MG63 (cell line): ENCODE data around the gene DHRSX. TPM values are rescaled to one million over a fixed set of nuclear protein-coding genes. Genes with fewer than 3 reads are reported as not detected.
"Not testable (repeated sequence)": the region's sequence is repeated elsewhere in the genome, so short reads cannot be mapped to it uniquely, and the experiment has no call there.

Experiments
- DNase-seq: peaks from one replicate; pipeline ENCODE4 v3.0.0-alpha.2; 2020
- H3K27me3 ChIP-seq: fragments of 250-450 bp; sonication (Bioruptor Pico); 2 replicates; pipeline ENCODE4 v1.5.1; 2020; ENCODE audit warnings: mild to moderate bottlenecking, moderate library complexity
- H3K36me3 ChIP-seq: fragments of 250-450 bp; sonication (Bioruptor Pico); 2 replicates; pipeline ENCODE4 v1.5.1; 2020; ENCODE audit warnings: mild to moderate bottlenecking, moderate library complexity
- H3K4me3 ChIP-seq: fragments of 250-450 bp; sonication (Bioruptor Pico); 2 replicates; pipeline ENCODE4 v1.5.1; 2020; ENCODE audit warnings: mild to moderate bottlenecking, moderate library complexity
- H3K9me3 ChIP-seq: fragments of 250-450 bp; sonication (Bioruptor Pico); 2 replicates; pipeline ENCODE4 v1.5.1; 2020; ENCODE audit warnings: mild to moderate bottlenecking, moderate library complexity
- total RNA-seq: library from RNA; depleted of rRNA; stranded (reverse); fragments of >200 nt; shearing (Covaris generic); gene quantifications from 2 replicates; pipeline ENCODE4 v1.2.3, GENCODE V29; 2014; ENCODE audit warnings: low replicate concordance

Gene DHRSX
- total RNA-seq, 1 experiment from 2014 or later: 18.6 TPM

GRCh38 chrX:2471641-2472040, 29.1 kb downstream of the DHRSX start:
- Histone ChIP-seq H3K4me3 (no peak overlapping the region), H3K36me3 (0 out of 2 replicates have a peak, but pooled peaks cover 5% of the 10 kb centered on the region), H3K27me3 (no peaks in the 10 kb centered on the region), H3K9me3 (no peaks in the 10 kb centered on the region)
- no peak for DNase-seq

- not testable (repeated sequence) for H3K27me3 ChIP-seq, H3K36me3 ChIP-seq, DNase-seq, H3K4me3 ChIP-seq, H3K9me3 ChIP-seq
Observed at GRCh38 chrX:2471126-2471525, 29.6 kb downstream of the DHRSX start.

DNA sequence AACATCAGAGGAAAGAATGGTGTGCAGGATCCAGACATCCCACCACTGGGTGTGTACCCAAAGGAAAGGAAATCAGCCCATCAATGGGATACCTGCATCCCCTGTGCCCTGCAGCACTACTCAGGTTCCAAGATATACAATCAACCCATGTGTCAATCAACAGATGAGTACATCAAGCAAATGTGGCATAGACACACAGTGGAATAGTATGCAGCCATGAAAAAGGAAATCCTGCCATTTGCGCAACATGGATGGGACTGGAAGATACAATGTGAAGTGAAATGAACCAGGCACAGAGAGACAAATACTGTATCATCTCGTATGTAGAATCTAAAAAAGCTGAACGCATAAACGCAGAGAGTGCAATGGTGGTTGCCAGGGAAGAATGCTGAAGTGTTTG, 30.9 kb downstream of the DHRSX start:
- DNase-seq, H3K36me3 ChIP-seq, H3K9me3 ChIP-seq, H3K4me3 ChIP-seq, H3K27me3 ChIP-seq: not testable (repeated sequence)

DNA sequence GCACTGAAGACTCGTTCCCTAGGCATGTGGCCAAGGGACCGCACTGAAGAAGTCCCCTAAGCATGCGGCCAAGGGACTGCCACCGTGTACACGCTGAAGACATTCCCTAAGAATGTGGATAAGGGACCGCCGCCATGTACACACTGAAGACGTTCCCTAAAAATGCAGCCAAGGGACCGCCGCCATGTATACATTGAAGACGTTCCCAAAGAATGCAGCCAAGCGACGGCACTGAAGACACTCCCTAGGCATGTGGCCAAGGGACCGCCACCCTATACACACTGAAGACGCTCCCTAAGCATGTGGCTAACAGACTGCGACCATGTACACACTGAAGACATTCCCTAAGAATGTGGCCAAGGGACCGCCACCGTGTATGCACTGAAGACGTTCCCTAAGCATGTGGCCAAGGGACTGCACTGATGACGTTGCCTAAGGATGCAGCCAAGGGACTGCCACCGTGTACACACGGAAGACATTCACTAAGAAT, 31.5 kb downstream of the DHRSX start:
- Histone ChIP-seq H3K36me3 (0 out of 2 replicates have a peak, but pooled peaks cover 2% of the 10 kb centered on the region), H3K4me3 (no peak overlapping the region), H3K9me3 (no peaks in the 10 kb centered on the region), H3K27me3 (no peaks in the 10 kb centered on the region)
- DNase-seq: no peak

DNA sequence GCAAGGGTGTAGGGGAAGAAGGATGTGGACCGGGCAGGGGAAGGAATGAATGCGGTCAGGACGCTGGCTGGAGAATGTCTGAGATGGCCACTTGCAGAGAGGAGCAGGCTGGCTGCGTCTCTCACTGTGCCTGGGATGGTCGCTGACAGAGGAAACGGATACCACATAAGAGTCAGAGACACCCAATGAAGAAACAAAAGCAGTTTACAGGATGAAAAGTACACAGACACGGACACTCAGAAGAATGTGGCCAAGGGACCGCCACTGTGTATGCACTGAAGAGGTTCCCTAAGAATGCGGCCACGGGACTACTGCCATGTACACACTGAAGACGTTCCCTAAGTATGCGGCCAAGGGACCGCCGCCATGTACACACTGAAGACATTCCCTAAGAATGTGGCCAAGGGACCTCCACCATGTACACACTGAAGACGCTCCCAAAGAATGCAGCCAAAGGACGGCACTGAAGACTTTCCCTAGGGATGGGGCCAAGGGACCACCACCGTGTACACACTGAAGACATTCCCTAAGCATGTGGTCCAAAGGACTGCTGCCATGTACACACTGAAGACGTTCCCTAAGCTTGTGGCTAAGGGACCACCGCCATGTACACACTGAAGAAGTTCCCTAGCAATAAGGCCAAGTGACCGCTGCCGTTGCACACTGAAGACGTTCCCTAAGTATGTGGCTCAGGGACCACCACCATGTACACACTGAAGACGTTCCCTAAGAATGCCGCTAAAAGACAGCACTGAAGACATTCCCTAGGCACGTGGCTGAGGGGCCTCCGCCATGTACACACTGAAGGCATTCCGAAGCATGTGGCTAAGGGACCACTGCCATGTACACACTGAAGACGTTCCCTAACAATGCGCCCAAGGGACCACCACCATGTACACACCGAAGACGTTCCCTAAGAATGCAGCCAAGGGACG, 32.2 kb downstream of the DHRSX start:
- Histone ChIP-seq H3K36me3 (0 out of 2 replicates have a peak, but pooled peaks cover 2% of the 10 kb centered on the region), H3K27me3 (no peaks in the 10 kb centered on the region), H3K4me3 (no peak overlapping the region), H3K9me3 (no peaks in the 10 kb centered on the region)
- DNase-seq: no peak

DNA sequence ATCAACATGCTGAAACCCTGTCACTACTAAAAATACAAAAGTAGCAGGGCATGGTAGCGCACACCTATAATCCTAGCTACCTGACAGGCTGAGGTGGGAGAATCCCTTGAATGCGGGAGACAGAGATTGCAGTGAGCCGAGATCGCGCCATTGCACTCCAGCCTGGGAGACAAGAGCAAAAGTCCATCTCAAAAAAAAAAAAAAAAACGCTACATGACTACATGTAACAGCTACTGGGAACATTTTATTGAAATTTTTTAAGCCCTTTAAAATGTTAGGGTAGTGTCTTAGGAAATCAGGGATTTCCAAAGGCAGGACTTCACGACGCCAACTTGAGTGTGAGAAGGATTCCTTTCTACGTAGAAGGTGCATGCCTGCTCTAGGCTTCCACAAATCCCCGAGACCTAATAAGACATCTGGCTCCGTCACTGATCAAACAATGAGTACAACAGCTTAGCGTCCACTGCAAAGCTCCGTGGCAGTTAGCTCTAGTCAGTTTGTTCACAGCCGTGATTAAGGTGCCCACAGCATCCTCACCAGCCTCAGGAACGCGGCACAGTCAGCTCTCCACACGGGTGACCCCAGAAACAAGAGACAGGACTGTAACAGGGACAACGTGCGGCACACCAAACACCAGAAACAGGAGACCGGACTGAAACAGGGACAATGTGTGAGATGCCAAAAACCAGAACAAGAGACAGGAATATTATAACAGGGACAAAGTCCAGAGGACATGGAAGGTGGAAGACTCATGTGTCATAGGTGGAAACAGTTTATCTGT, 33.7 kb downstream of the DHRSX start:
- Histone ChIP-seq H3K36me3 (0 out of 2 replicates have a peak, but pooled peaks cover 2% of the 10 kb centered on the region), H3K9me3 (no peaks in the 10 kb centered on the region), H3K4me3 (no peak overlapping the region), H3K27me3 (no peaks in the 10 kb centered on the region)
- DNase-seq: no peak

GRCh38 chrX:2464677-2465166, 36.1 kb downstream of the DHRSX start:
- no peaks in the 10 kb centered on the region for H3K9me3 ChIP-seq
- H3K4me3 ChIP-seq: no peak overlapping the region
- H3K36me3 ChIP-seq: 0 out of 2 replicates have a peak, but pooled peaks cover 1% of the 10 kb centered on the region
- DNase-seq: no peak
- no peaks in the 10 kb centered on the region for H3K27me3 ChIP-seq

GRCh38 chrX:2463973-2464676, 36.7 kb downstream of the DHRSX start:
- H3K4me3 ChIP-seq: no peak overlapping the region
- no peaks in the 10 kb centered on the region for H3K9me3 ChIP-seq
- no peaks in the 10 kb centered on the region for H3K27me3 ChIP-seq
- DNase-seq: no peak
- no peaks in the 10 kb centered on the region for H3K36me3 ChIP-seq

DNA sequence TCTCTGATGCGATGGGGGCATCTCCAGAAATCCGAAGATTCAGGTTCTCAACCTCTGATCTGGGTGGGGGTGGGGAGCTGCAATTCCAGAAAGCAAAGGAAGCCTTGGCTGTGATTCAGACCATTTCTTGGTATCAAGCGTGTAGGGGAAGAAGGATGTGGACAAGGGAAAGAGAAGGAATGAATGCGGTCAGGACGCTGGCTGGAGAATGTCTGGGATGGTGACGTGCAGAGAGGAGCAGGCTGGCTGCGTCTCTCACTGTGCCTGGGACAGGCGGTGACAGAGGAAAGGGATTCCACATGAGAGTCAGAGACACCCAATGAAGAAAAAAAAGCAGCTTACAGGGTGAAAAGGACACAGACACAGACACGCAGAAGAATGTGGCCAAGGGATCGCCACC, 37.3 kb downstream of the DHRSX start:
- H3K27me3 ChIP-seq, H3K36me3 ChIP-seq, H3K9me3 ChIP-seq, DNase-seq, H3K4me3 ChIP-seq: not testable (repeated sequence)

DNA sequence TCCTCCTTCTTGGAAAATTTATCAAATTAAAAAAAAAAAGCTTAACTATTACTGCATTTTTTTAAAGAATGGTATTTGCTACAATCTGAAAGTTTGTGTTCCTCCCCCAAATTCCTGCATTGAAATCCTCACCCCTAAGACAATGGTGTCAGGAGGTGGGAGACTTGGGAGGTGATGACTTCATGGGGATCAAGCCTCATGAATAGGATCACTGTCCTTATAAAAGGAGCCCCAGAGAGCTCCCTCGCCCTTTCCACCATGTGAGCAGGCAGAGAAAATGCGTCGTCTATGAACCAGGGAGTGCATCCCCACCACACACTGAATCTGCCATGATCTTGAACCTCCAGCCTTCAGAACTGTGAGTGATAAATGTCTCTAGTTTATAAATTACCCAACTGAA, 38.0 kb downstream of the DHRSX start:
- H3K4me3 ChIP-seq: no peak overlapping the region
- no peaks in the 10 kb centered on the region for H3K9me3 ChIP-seq
- H3K36me3 ChIP-seq: no peaks in the 10 kb centered on the region
- H3K27me3 ChIP-seq: no peaks in the 10 kb centered on the region
- no peak for DNase-seq

GRCh38 chrX:2462074-2462473, 38.7 kb downstream of the DHRSX start:
- H3K27me3 ChIP-seq: no peaks in the 10 kb centered on the region
- no peaks in the 10 kb centered on the region for H3K36me3 ChIP-seq
- DNase-seq: no peak
- H3K9me3 ChIP-seq: no peaks in the 10 kb centered on the region
- no peak overlapping the region for H3K4me3 ChIP-seq

GRCh38 chrX:2461711-2462016, 39.1 kb downstream of the DHRSX start:
- no peak for DNase-seq
- no peaks in the 10 kb centered on the region for H3K9me3 ChIP-seq

GRCh38 chrX:2460821-2461710, 39.7 kb downstream of the DHRSX start:
- not testable (repeated sequence) for DNase-seq, H3K36me3 ChIP-seq, H3K4me3 ChIP-seq, H3K9me3 ChIP-seq, H3K27me3 ChIP-seq

More at GRCh38 chrX:2461711-2462016, 39.1 kb downstream of the DHRSX start:
- no peaks in the 10 kb centered on the region for H3K27me3 ChIP-seq
- H3K36me3 ChIP-seq: no peaks in the 10 kb centered on the region
- H3K4me3 ChIP-seq: no peak overlapping the region

DNA sequence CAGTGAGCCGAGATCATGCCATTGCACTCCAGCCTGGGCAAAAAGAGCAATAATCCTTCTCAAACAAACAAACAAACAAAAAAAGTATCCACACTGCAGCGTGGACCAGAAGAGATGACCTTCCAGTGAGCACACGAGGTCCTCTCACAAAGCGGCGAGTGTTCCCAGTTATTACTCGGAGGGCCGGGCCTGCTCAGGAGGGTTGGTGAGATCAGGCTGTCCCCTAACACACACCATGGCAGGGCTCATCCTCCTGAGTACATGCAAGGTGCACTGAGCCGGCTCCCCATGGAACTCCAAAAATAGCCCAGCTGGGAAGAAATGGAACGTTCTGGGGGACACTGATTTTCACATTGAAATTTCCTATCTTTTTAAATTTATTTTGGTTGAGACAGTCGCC, 40.7 kb downstream of the DHRSX start:
- H3K27me3 ChIP-seq, H3K9me3 ChIP-seq, DNase-seq, H3K4me3 ChIP-seq, H3K36me3 ChIP-seq: not testable (repeated sequence)

DNA sequence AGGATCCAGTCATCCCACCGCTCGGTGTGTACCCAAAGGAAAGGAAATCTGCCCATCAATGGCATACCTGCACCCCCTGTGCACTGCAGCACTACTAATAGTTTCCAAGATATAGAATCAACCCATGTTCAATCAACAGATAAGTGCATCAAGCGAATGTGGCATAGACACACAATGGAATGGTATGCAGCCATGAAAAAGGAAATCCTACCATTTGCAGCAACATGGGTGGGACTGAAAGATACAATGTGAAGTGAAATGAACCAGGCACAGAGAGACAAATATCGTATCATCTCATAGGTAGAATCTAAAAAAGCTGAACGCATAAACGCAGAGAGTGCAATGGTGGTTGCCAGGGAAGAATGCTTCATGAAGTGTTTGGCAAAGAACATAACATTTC, 42.5 kb downstream of the DHRSX start:
- no peak for DNase-seq

More for the DNA sequence above, 42.5 kb downstream of the DHRSX start:
- no peak overlapping the region for H3K4me3 ChIP-seq
- H3K27me3 ChIP-seq: no peaks in the 10 kb centered on the region
- H3K36me3 ChIP-seq: no peaks in the 10 kb centered on the region; the same call in 1 of the 2 replicates
- no peaks in the 10 kb centered on the region for H3K9me3 ChIP-seq
